CD4-positive, alpha-beta T cell treated with Interleukin-6 for 4 hours (primary cell): ENCODE results near the gene MAD1L1.

ENCODE experiments used
- DNase-seq: peaks from one replicate; pipeline ENCODE4 v3.0.0-alpha.2; 2020; ENCODE audit warnings: mixed read lengths

Gene MAD1L1

GRCh38 chr7:2130096-2130375, 102.7 kb downstream of the MAD1L1 start:
- no peak for DNase-seq

GRCh38 chr7:2129323-2130095, 103.2 kb downstream of the MAD1L1 start:
- no peak for DNase-seq

- DNase-seq = no peak
Measured at GRCh38 chr7:2128601-2129322, 104.0 kb downstream of the MAD1L1 start.

GRCh38 chr7:2126621-2127020, 106.1 kb downstream of the MAD1L1 start:
- no peak for DNase-seq

GRCh38 chr7:2125931-2126330, 106.8 kb downstream of the MAD1L1 start:
- no peak for DNase-seq

GRCh38 chr7:2124604-2125345, 108.0 kb downstream of the MAD1L1 start:
- DNase-seq = no peak

- DNase-seq = no peak
Measured at GRCh38 chr7:2123916-2124315, 108.8 kb downstream of the MAD1L1 start.

GRCh38 chr7:2123360-2123759, 109.4 kb downstream of the MAD1L1 start:
- DNase-seq = no peak

GRCh38 chr7:2122651-2123050, 110.1 kb downstream of the MAD1L1 start:
- DNase-seq = no peak

GRCh38 chr7:2120841-2121830, 111.6 kb downstream of the MAD1L1 start:
- no peak for DNase-seq

- peak; percentile 61 for DNase-seq
Measured at GRCh38 chr7:2120251-2120660, 112.5 kb downstream of the MAD1L1 start.

- no peak for DNase-seq
Measured at GRCh38 chr7:2118630-2119190, 114.0 kb downstream of the MAD1L1 start.

- DNase-seq = no peak
Measured at GRCh38 chr7:2118056-2118455, 114.7 kb downstream of the MAD1L1 start.

- no peak for DNase-seq
Measured at GRCh38 chr7:2117646-2118045, 115.1 kb downstream of the MAD1L1 start.

- DNase-seq = no peak
Measured at GRCh38 chr7:2116989-2117591, 115.7 kb downstream of the MAD1L1 start.

GRCh38 chr7:2116448-2116810, 116.3 kb downstream of the MAD1L1 start:
- DNase-seq = no peak

- no peak for DNase-seq
Measured at GRCh38 chr7:2115760-2116447, 116.8 kb downstream of the MAD1L1 start.

GRCh38 chr7:2114926-2115759, 117.6 kb downstream of the MAD1L1 start:
- DNase-seq = no peak

GRCh38 chr7:2114052-2114451, 118.7 kb downstream of the MAD1L1 start:
- DNase-seq = no peak
